ENCODE measurements around the gene DIAPH2.

DIAPH2 gene

DNA sequence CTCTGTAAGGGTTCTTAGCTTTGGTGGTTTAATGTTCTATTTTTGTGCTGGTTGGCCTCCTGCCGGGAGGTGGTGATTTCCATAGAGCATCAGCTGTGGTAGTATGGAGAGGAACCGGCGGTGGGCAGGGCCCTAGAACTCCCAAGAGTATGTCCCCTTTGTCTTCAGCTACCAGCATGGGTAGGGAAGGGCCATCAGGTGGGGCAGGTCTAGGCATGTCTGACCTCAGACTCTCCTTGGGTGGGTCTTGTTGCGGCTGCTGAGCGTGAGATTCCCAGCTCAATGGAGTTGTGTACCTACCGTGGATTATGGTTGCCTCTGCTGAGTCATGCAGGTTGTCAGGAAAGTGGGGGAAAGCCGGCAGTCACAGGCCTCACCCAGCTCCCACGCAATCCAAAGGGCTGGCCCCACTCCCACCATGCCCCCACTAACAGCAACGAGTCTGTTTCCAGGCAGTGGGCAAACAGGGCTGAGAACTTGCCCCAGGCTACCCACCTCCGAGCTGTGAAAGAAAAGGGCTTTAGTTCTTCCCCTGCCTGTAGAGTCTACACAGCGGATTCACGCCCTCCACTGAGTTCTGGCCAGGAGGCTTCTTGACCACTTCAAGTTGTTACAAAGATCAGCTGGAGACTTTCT, 434.9 kb downstream of the DIAPH2 start:
- no peak for DNase-seq
- Histone ChIP-seq H3F3A (ENCODE audit: insufficient read depth, low read length) (no peaks in the 10 kb centered on the region), H2AFZ (ENCODE audit: low read length) (no peak overlapping the region), H3K4me3 (ENCODE audit: low read length) (no peak overlapping the region), H3K36me3 (replicated peaks; ENCODE audit: insufficient read depth, low read length) (no peaks in the 10 kb centered on the region), H3K9ac (ENCODE audit: low read length) (no peak overlapping the region), H3K79me2 (ENCODE audit: low read length) (no peaks in the 10 kb centered on the region), H3K9me3 (replicated peaks; ENCODE audit: insufficient read depth, low read length) (no peaks in the 10 kb centered on the region), H3K27ac (ENCODE audit: low read length) (no peak overlapping the region), H3K27me3 (replicated peaks; ENCODE audit: insufficient read depth, low read length) (no peaks in the 10 kb centered on the region), H3K4me2 (ENCODE audit: low read depth, low read length) (no peak overlapping the region), H3K4me1 (ENCODE audit: low read length) (no peaks in the 10 kb centered on the region), H4K20me1 (ENCODE audit: insufficient read depth, low read length) (no peaks in the 10 kb centered on the region), H3K9me2 (replicated peaks; ENCODE audit: insufficient read depth, low read length) (no peaks in the 10 kb centered on the region)
- TF ChIP-seq EZH2 (optimal IDR thresholded peaks at IDR 0.05; ENCODE audit: low read depth, low read length) (no peak), CTCF (IDR thresholded peaks at IDR 0.05; ENCODE audit: low read length) (no peak), EZH2phosphoT487 (IDR thresholded peaks at IDR 0.05; ENCODE audit: low read length) (no peak)

DNA sequence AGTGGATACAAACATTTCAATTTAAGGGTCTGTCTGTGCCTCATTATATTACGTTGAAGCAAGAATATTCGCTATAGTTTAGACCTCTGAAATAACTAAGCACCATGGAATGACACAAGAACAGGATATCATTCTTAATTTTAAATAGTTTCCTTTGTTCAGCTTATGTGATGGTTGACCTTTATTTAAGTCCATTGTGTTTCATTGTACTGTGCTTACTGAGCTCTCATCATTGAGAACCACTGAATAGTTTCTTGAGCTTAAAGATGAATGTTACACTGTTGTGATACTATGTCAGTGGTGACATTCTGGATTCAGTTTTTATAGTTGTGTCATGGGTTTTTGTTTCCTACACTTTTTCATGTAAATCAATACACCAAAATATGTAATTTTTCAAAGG, 438.4 kb downstream of the DIAPH2 start:
- H3K4me3 ChIP-seq (ENCODE audit: low read length): no peak overlapping the region

GRCh38 chrX:97126020-97126419, 441.4 kb downstream of the DIAPH2 start:
- H3K36me3 ChIP-seq (replicated peaks; ENCODE audit: insufficient read depth, low read length): no peaks in the 10 kb centered on the region
- DNase-seq: no peak
- no peak overlapping the region for H3K27ac ChIP-seq (ENCODE audit: low read length)
- H3K4me3 ChIP-seq (ENCODE audit: low read length): no peak overlapping the region
- H3K9ac ChIP-seq (ENCODE audit: low read length): no peak overlapping the region
- H3K4me1 ChIP-seq (ENCODE audit: low read length): no peaks in the 10 kb centered on the region
- no peaks in the 10 kb centered on the region for H3K9me3 ChIP-seq (replicated peaks; ENCODE audit: insufficient read depth, low read length)
- H2AFZ ChIP-seq (ENCODE audit: low read length): no peak overlapping the region
- no peaks in the 10 kb centered on the region for H3K79me2 ChIP-seq (ENCODE audit: low read length)
- H4K20me1 ChIP-seq (ENCODE audit: insufficient read depth, low read length): no peaks in the 10 kb centered on the region
- no peaks in the 10 kb centered on the region for H3F3A ChIP-seq (ENCODE audit: insufficient read depth, low read length)
- H3K27me3 ChIP-seq (replicated peaks; ENCODE audit: insufficient read depth, low read length): no peaks in the 10 kb centered on the region
- no peaks in the 10 kb centered on the region for H3K9me2 ChIP-seq (replicated peaks; ENCODE audit: insufficient read depth, low read length)
- H3K4me2 ChIP-seq (ENCODE audit: low read depth, low read length): no peak overlapping the region
- TF ChIP-seq EZH2phosphoT487 (IDR thresholded peaks at IDR 0.05; ENCODE audit: low read length) (no peak), CTCF (IDR thresholded peaks at IDR 0.05; ENCODE audit: low read length) (no peak), EZH2 (optimal IDR thresholded peaks at IDR 0.05; ENCODE audit: low read depth, low read length) (no peak)

More for the DNA sequence above, 438.4 kb downstream of the DIAPH2 start:
- no peaks in the 10 kb centered on the region for H3K4me1 ChIP-seq (ENCODE audit: low read length)
- no peaks in the 10 kb centered on the region for H3K79me2 ChIP-seq (ENCODE audit: low read length)
- no peaks in the 10 kb centered on the region for H3K9me2 ChIP-seq (replicated peaks; ENCODE audit: insufficient read depth, low read length)
- H3K9me3 ChIP-seq (replicated peaks; ENCODE audit: insufficient read depth, low read length): no peaks in the 10 kb centered on the region
- no peaks in the 10 kb centered on the region for H3K36me3 ChIP-seq (replicated peaks; ENCODE audit: insufficient read depth, low read length)
- DNase-seq: no peak
- H3K9ac ChIP-seq (ENCODE audit: low read length): no peak overlapping the region
- no peak overlapping the region for H3K27ac ChIP-seq (ENCODE audit: low read length)
- H3F3A ChIP-seq (ENCODE audit: insufficient read depth, low read length): no peaks in the 10 kb centered on the region
- H3K4me2 ChIP-seq (ENCODE audit: low read depth, low read length): no peak overlapping the region
- H3K27me3 ChIP-seq (replicated peaks; ENCODE audit: insufficient read depth, low read length): no peaks in the 10 kb centered on the region
- TF ChIP-seq EZH2 (optimal IDR thresholded peaks at IDR 0.05; ENCODE audit: low read depth, low read length) (no peak), CTCF (IDR thresholded peaks at IDR 0.05; ENCODE audit: low read length) (no peak), EZH2phosphoT487 (IDR thresholded peaks at IDR 0.05; ENCODE audit: low read length) (no peak)
- no peaks in the 10 kb centered on the region for H4K20me1 ChIP-seq (ENCODE audit: insufficient read depth, low read length)
- no peak overlapping the region for H2AFZ ChIP-seq (ENCODE audit: low read length)
